NAMALWA (cell line): Measurements from ENCODE around the gene MEMO1.
"Not testable (repeated sequence)": the region's sequence is repeated elsewhere in the genome, so short reads cannot be mapped to it uniquely, and the experiment has no call there.

Source experiments
- DNase-seq: peaks from one replicate; pipeline ENCODE4 v3.0.0-alpha.2; 2015; ENCODE audit warnings: low spot score

MEMO1 gene

GRCh38 chr2:31998731-31999383 is 12.0 kb downstream of the MEMO1 start:
- DNase-seq = no peak

- peak; percentile 20 for DNase-seq
Observed at GRCh38 chr2:31997653-31998052, 13.2 kb downstream of the MEMO1 start.

DNA sequence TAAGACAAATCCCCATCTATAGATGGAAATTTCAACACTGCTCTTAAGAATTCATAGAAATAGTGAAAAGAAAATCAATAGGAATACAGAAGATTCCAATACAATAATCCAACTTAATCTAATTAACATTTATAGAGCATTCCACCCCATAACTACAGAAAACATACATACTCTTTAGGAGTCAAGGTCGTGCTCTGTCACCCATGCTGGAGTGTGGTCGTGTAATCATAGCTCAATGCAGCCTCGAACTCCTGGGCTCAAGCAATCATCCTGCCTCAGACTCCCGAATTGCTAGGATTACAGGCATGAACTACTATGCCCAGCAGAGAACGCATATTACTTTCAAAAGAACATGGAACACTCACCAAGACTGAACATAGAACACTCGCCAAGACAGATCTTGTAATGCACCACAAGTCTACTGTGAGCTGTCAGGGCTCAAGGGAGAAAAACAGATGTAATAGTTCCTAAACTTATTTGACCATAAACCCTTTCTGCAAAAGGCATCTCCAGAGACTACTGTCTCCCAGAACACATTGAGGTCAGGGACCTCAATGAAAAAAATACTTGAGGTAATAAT is 14.1 kb downstream of the MEMO1 start:
- DNase-seq = no peak

DNA sequence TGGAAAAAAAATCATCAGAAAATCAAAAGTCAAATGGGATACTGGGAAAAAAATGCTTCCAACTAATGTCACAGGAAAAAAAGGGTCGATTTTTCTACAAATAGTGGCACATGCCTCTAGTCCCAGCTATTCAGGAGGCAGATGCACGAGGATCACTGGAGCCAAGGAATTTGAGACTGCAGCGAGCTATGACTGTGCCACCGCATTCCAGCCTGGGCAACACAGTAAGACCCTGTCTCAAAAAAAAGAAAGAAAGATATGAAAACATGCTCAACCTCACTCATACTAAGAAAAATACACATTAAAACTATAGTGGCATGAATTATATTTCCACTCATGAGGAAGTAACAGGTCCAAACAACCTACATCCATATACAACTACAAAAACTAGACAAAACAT is 17.9 kb downstream of the MEMO1 start:
- DNase-seq = no peak

GRCh38 chr2:31992025-31992579 is 18.7 kb downstream of the MEMO1 start:
- DNase-seq = no peak

DNA sequence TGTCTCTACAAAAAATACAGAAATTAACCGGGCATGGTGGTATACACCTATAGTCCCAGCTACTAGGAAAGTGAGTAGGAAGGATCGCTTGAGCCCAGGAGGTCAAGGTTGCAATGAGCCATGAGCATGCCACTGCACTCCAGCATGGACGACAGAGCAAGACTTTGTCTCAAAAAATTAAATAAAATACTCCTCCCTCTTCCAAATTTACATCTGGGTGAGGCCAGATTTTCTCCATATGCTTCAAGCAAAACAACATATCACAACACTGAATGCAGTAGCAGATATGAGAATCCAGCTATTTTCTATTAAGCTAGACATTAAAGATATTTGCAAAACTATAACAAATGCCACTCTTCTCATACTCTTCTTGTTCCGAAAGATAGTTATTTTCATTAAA is 20.9 kb downstream of the MEMO1 start:
- no peak for DNase-seq

GRCh38 chr2:31987454-31988220 is 23.2 kb downstream of the MEMO1 start:
- DNase-seq = no peak

- DNase-seq = no peak
Observed at GRCh38 chr2:31986906-31987305, 23.9 kb downstream of the MEMO1 start.

DNA sequence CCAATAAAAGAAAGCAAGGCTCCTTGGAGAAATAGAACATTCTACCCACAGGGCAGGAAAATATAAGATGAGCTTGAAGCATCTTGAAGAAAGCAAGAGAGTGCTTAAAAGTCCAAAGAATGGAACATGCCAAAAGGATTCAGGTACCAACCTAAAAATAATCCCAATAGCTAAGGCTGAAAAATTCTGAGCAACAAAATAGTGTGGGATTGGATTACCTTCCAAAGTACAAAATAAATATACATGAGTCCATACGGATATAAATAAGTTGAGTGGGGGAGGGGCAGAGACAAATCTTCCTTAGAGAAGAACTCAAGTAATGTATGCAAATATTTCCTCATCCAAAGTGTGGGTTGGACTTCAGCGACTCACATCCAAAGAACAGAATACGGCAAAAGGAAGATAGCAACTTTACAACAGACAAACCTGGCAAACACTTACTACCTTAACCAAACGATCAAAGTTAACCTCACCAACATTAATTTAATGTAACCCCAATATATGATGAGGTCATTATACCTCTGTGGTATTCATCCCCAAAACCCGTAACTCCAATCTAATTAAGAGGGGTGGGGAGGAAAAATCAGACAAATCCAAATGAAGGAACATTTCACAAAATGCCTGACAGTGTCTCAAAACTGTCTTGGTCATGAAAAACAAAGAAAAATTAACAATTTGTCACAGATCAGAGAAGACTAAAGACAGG is 26.9 kb downstream of the MEMO1 start:
- DNase-seq = no peak

GRCh38 chr2:31980674-31981356 is 30.0 kb downstream of the MEMO1 start:
- peak; percentile 69 for DNase-seq

DNA sequence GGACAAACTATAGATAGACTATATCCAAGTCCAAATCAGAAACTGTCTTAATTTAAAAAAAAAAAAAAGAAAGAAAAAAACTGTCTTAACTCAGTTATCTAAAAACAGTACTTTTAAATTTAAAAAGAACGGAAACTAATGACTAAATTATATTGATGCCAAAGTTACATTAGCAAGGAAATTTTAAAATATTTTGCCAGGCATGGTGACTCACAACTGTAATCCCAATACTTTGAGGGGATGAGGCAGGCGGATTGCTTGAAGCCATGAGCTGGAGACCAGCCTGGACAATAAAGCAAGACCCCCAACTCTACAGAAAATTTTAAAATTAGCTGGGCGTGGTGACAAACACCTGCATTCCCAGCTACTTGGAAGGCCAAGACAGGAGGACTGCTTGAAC is 30.9 kb downstream of the MEMO1 start:
- no peak for DNase-seq

DNA sequence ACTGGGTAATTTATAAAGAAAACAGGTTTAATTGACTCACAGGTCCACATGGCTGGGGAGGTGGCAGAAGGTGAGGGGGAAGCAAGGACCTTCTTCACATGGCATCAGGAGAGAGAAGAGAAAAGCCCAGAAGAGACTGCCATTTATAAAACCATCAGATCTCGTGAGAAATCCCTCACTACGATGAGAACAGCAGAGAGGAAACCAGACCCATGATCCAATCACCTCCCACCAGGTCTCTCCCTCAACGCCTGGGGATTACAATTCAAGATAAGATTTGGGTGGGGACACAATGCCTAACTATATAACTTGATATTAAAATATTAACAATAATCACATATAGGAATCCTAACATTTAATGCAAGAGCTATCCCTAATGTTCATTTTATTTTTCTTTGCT is 31.8 kb downstream of the MEMO1 start:
- no peak for DNase-seq

DNA sequence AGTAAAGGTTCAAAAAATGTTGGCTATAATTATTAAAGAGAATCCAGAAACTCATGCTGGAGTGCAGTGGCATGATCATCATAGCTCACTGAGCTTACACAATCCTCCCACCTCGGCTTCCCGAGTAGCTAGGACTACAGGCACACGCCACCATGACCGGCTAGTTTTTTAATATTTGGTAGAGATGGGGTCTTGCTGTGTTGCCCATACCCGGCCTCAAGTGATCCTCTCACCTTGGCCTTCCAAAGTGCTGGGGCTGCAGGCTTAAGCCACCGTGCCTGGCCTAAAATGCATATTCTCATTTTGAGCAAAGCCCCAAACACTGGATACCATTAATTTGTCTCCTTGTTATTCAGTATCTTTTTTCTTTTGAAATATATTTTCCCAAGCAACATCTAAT is 32.4 kb downstream of the MEMO1 start:
- DNase-seq = no peak

GRCh38 chr2:31973665-31974064 is 37.1 kb downstream of the MEMO1 start:
- no peak for DNase-seq

- no peak for DNase-seq
Observed at GRCh38 chr2:31972059-31972458, 38.7 kb downstream of the MEMO1 start.

DNA sequence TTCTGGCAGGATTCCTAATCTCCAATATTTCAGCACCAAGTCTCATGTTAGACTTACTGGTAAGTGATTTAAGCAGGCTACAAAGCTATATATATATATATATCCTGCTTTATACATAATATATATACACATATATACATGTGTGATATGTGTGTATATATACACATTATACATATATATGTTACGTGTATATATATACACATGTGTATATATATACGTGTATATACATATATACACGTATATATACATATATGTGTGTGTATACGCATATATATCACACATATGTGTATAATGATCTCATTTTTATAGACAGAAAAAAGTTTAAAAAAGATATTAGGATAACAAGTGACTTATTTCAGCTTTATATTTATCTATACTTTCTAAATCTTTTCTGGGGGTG is 41.6 kb downstream of the MEMO1 start:
- DNase-seq = no peak

DNA sequence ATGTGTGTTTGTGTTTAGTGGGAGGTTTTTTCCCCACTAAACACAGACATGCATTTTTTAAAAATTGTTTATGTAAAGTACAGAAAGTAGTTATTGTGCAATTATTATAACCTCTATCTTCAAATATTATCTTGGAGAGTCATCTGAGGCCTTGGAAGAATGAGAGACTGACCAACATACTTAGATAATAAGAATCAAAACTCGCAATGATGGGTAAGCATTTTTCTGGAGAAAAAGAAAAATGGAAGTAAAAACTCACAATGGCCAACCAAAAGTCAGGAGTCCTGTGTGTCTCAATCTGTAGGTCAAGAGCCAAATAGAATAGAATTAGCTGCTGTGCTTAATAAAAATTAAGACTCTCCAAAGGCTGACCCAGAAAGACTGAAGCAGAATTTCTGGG is 43.0 kb downstream of the MEMO1 start:
- no peak for DNase-seq

DNA sequence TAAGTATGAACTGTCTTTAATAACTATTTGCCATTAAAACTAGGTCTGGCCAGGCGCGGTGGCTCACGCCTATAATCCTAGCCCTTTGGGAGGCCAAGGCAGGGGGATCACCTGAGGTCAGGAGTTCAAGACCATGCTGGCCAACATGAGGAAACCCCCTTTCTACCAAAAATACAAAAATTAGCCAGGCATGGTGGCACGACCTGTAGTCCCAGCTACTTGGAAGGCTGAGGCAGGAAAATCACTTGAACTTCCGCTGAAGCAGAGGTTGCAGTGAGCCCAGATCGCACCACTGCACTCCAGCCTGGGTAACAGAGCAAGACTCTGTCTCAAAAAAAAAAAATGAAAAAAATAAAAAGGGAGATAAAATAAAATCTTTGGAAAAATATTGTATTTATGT is 44.4 kb downstream of the MEMO1 start:
- DNase-seq = not testable (repeated sequence)

- no peak for DNase-seq
Observed at GRCh38 chr2:31965094-31965493, 45.7 kb downstream of the MEMO1 start.

- DNase-seq = no peak
Observed at GRCh38 chr2:31962757-31963361, 47.9 kb downstream of the MEMO1 start.

DNA sequence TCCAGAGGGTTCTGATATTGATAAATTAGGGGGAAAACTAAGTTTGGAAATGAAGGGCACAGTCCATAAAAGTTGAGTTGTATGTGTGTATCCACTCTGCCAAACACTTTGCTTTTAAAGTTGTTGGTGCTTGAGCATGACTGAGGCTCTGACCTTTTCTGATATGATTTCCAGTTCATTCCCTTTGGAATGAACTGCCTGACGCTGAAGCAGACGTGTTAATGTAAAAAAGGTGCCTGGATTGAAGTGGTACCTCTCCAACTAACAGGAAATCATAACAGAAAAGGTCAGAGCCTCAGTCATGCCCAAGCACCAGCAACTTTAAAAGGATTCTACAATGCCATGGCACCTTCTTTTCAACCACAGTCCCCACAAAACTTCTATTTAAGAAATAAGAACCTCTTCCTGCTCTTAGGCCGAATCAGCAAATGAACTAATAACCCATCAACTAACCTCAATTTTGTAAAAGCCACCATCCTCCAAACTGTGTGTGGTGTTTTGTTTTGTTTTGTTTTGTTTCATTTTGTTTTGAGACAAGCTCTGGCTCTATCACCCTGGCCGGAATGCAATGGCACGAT is 52.6 kb downstream of the MEMO1 start:
- DNase-seq = no peak
